GM12878 (cell line): ENCODE results near the gene ULK4. TPM values are rescaled to one million over a fixed set of nuclear protein-coding genes. Genes with fewer than 3 reads are reported as not detected.

Experiments
- ATAC-seq: fragments of 200-7000 bp; cut with Tn5 transposase; 3 replicates; pipeline ENCODE4 v1.9.1; 2020; ENCODE audit warnings: mild to moderate bottlenecking, moderate library complexity
- BruUV-seq: library from RNA; stranded (reverse); fragments of 400-500 nt; replicated peaks from 2 replicates; lab custom pipeline; 2021; lab: Mats Ljungman, UMichigan
- CTCF ChIA-PET: fragments of 300-600 bp; sonication (Branson Sonifier 250); formaldehyde crosslinking; extraction: SDS; loops from one replicate; lab custom pipeline; 2021; ENCODE audit warnings: inconsistent platforms; lab: Yijun Ruan, JAX
- POLR2A ChIA-PET: fragments of 350-600 bp; formaldehyde crosslinking; extraction: SDS; loops from one replicate; lab custom pipeline; 2021; ENCODE audit warnings: inconsistent platforms; lab: Charles Lee
- RAD21 ChIA-PET: fragments of 300-600 bp; sonication (Branson Sonifier 250); formaldehyde crosslinking; loops from one replicate; lab custom pipeline; 2023; ENCODE audit warnings: antibody characterized with exemption; ENCODE audit not compliant: unreplicated experiment; lab: Charles Lee
- SMC1A ChIA-PET: fragments of 300-600 bp; sonication (Branson Sonifier 250); formaldehyde crosslinking; loops from one replicate; lab custom pipeline; 2023; ENCODE audit not compliant: unreplicated experiment, uncharacterized antibody; lab: Charles Lee
- DNase-seq: peaks from one replicate; pipeline ENCODE4 v3.0.0-alpha.2; 2011; ENCODE audit warnings: low read depth, low spot score
- FAIRE-seq: peaks from 3 replicates; lab custom pipeline; 2011; peaks lifted over from hg19 to GRCh38; lab: Jason Lieb, UNC
- H2AFZ ChIP-seq: 2 replicates; pipeline ENCODE4 v1.6.0; 2011; ENCODE audit warnings: low read depth, low read length, control low read depth; ENCODE audit not compliant: control insufficient read depth
- H3K27ac ChIP-seq: 2 replicates; pipeline ENCODE4 v1.5.1; 2011; ENCODE audit warnings: control low read depth; ENCODE audit not compliant: control insufficient read depth, insufficient read depth
- H3K27me3 ChIP-seq, 2 experiments: replicated peaks in 1 of 2; 2 replicates each; pipeline versions ENCODE4 v1.6.0 to v1.6.1; 2011; ENCODE audit warnings: low read length in 1 of 2; ENCODE audit not compliant: control insufficient read depth in 2 of 2, insufficient read depth in 2 of 2
- H3K36me3 ChIP-seq, 2 experiments: 2 replicates each; pipeline ENCODE4 v1.5.1; 2011; ENCODE audit warnings: low read length in 1 of 2; ENCODE audit not compliant: control insufficient read depth in 2 of 2, insufficient read depth in 2 of 2
- H3K4me1 ChIP-seq: 2 replicates; pipeline ENCODE4 v1.6.1; 2011; ENCODE audit warnings: mild to moderate bottlenecking, low read length, moderate library complexity, mixed read lengths; ENCODE audit not compliant: control insufficient read depth, insufficient read depth
- H3K4me2 ChIP-seq: 2 replicates; pipeline ENCODE4 v1.6.0; 2011; ENCODE audit warnings: control low read depth; ENCODE audit not compliant: control insufficient read depth, insufficient read depth
- H3K4me3 ChIP-seq: fragments of 200-600 bp; sonication (generic); 2 replicates; pipeline ENCODE4 v1.5.1; 2016
- H3K79me2 ChIP-seq: 2 replicates; pipeline ENCODE4 v1.6.0; 2011; ENCODE audit warnings: low read length; ENCODE audit not compliant: control insufficient read depth, insufficient read depth
- H3K9ac ChIP-seq: 2 replicates; pipeline ENCODE4 v1.8.0; 2011; ENCODE audit warnings: low read length, control low read depth, mixed read lengths; ENCODE audit not compliant: control insufficient read depth, insufficient read depth
- H3K9me3 ChIP-seq: replicated peaks from 3 replicates; pipeline ENCODE4 v1.5.1; 2011; ENCODE audit warnings: mild to moderate bottlenecking, low read length; ENCODE audit not compliant: control insufficient read depth, insufficient read depth
- H4K20me1 ChIP-seq: 2 replicates; pipeline ENCODE4 v1.6.0; 2011; ENCODE audit not compliant: control insufficient read depth, insufficient read depth
- CHD1 ChIP-seq: IDR thresholded peaks from 2 replicates; pipeline ENCODE4 v1.6.1; 2012; ENCODE audit warnings: low read depth, low read length, improper control_type of control experiment
- CREM ChIP-seq: IDR thresholded peaks from 2 replicates; pipeline ENCODE4 v1.6.1; 2014; ENCODE audit warnings: antibody characterized with exemption, low read depth
- HSF1 ChIP-seq: fragments of 150-350 bp; IDR thresholded peaks from 2 replicates; pipeline ENCODE4 v1.6.1; 2014; ENCODE audit warnings: mild to moderate bottlenecking, low read depth, low read length
- IKZF2 ChIP-seq, 2 experiments: fragments of 450-650 bp; IDR thresholded peaks; 2 replicates each; pipeline ENCODE4 v1.6.1; 2017; ENCODE audit warnings: mild to moderate bottlenecking in 2 of 2, moderate library complexity in 2 of 2
- IRF4 ChIP-seq: IDR thresholded peaks from 2 replicates; pipeline ENCODE4 v1.6.1; 2011; ENCODE audit warnings: low read depth, low read length
- MYB ChIP-seq: fragments of 150-350 bp; IDR thresholded peaks from 2 replicates; pipeline ENCODE4 v1.6.1; 2014; ENCODE audit warnings: mild to moderate bottlenecking, low read depth, low read length, borderline replicate concordance
- PAX5 ChIP-seq: IDR thresholded peaks from 2 replicates; pipeline ENCODE4 v1.6.1; 2011; ENCODE audit warnings: low read depth, low read length, borderline replicate concordance
- RBBP5 ChIP-seq: fragments of 200-600 bp; sonication (generic); conservative IDR thresholded peaks from 2 replicates; pipeline ENCODE4 v1.6.1; 2016
- SRF ChIP-seq, 2 experiments: IDR thresholded peaks; 2 replicates each; pipeline ENCODE4 v1.6.1; 2011; ENCODE audit warnings: low read depth in 2 of 2, low read length in 2 of 2, mild to moderate bottlenecking in 1 of 2, moderate library complexity in 1 of 2
- WGBS: methylation state at CpG from one replicate; pipeline ENCODE4 v1.1.6; 2016; ENCODE audit warnings: low lambda C conversion rate; ENCODE audit not compliant: insufficient replicate concordance, insufficient coverage; ENCODE audit errors: missing lambda C conversion rate; 5-methylcytosine and 5-hydroxymethylcytosine counted together
- in situ Hi-C: fragments of 300-500 bp; cut with MboI; formaldehyde crosslinking; loops from 9 replicates; pipeline ENCODE4 v1.14.3; 2018; ENCODE audit warnings: mixed read lengths
- intact Hi-C: fragments of 100-400 bp; cut with micrococcal nuclease; formaldehyde crosslinking; loops from one replicate; pipeline ENCODE4 v1.14.2; 2022; ENCODE audit not compliant: unreplicated experiment
- polyA plus RNA-seq, 11 experiments: library from polyadenylated mRNA; depleted of rRNA in 4 of 11; unstranded in 6 of 11; stranded (reverse) in 5 of 11; fragments of >200 nt; fragmentation: Nextera tagmentation in 4 of 11; fragmentation: Illumina TruSeq in 1 of 11; extraction: Ambion mirVana in 4 of 11; extraction: Trizol in 1 of 11; gene quantifications; 1 replicate in 1 of 11; 2 replicates in 10 of 11; pipeline versions ENCODE4 v1.2.1 to v1.2.3, GENCODE V29; 2011 to 2016; ENCODE audit warnings: inconsistent platforms in 2 of 11, missing spikeins in 2 of 11, low read depth in 1 of 11
- total RNA-seq, 4 experiments: library from RNA; depleted of rRNA in 3 of 4; stranded (reverse); fragments of >200 nt in 3 of 4; fragmentation: Illumina TruSeq in 1 of 4; extraction: Trizol in 1 of 4; gene quantifications; 2 replicates each; pipeline versions ENCODE4 v1.2.1 to v1.2.3, GENCODE V29; 2013 to 2021

ULK4 gene
- total and polyA plus RNA-seq, 10 of the 15 experiments (the other 5 are each of a cell fraction or from before 2014, with no cell fraction given): 3.5 to 7.6 (median 6.3) TPM

- DNase-seq: no peak
- SMC1A ChIA-PET: no interaction called here
- Histone ChIP-seq H3K4me1 (no peaks in the 10 kb centered on the region), H3K36me3 (no peaks in the 10 kb centered on the region), H3K27me3 (no peaks in the 10 kb centered on the region; a peak in 1 of 4 replicates), H2AFZ (no peak overlapping the region), H3K9ac (no peak overlapping the region), H3K9me3 (no peaks in the 10 kb centered on the region), H3K79me2 (no peaks in the 10 kb centered on the region), H3K4me3 (no peak overlapping the region), H4K20me1 (no peaks in the 10 kb centered on the region), H3K27ac (no peak overlapping the region), H3K4me2 (no peak overlapping the region)
- ATAC-seq: no peak
- CTCF ChIA-PET: no interaction called here
- POLR2A ChIA-PET: no interaction called here
- RAD21 ChIA-PET: no interaction called here
- intact Hi-C loops (no loop called here), in situ Hi-C loops (no loop called here)
- no TSS peak for BruUV-seq
- 44% methylated on average over 3 of the region's 3 CpGs for WGBS
- no peak for FAIRE-seq
- TF ChIP-seq IRF4: no peak
- no peak for TF ChIP-seq CHD1
- TF ChIP-seq HSF1: no peak
- no peak for TF ChIP-seq SRF (IDR thresholded peaks at IDR 0.05; ENCODE audit: low read depth in 2 of 2, low read length in 2 of 2)
- TF ChIP-seq MYB: no peak
- no peak for TF ChIP-seq PAX5
- no peak for TF ChIP-seq IKZF2 (IDR thresholded peaks at IDR 0.05)
- TF ChIP-seq CREM: no peak
- TF ChIP-seq RBBP5: no peak
These were observed 268.1 kb downstream of the ULK4 start for GRCh38 chr3:41693799-41694198.
